HG03575 (cell line): ENCODE data around the gene CYB561.

Experiments used
- ATAC-seq: cut with Tn5 transposase; IDR thresholded peaks from one replicate; pipeline ENCODE4 v1.9.1; 2021; ENCODE audit not compliant: unreplicated experiment, insufficient number of reproducible peaks, low FRiP score; ENCODE audit errors: extremely low read depth

Gene CYB561

GRCh38 chr17:63437287-63438091 is 8.6 kb downstream of the CYB561 start:
- no peak for ATAC-seq

- ATAC-seq = no peak
Measured at GRCh38 chr17:63436523-63437110, 9.5 kb downstream of the CYB561 start.

- ATAC-seq = no peak
Measured at GRCh38 chr17:63435681-63436522, 10.2 kb downstream of the CYB561 start.

- ATAC-seq = no peak
Measured at GRCh38 chr17:63434951-63435571, 11.0 kb downstream of the CYB561 start.

- no peak for ATAC-seq
Measured at GRCh38 chr17:63433746-63434591, 12.1 kb downstream of the CYB561 start.

GRCh38 chr17:63431939-63432804 is 13.9 kb downstream of the CYB561 start:
- no peak for ATAC-seq

GRCh38 chr17:63431618-63431938 is 14.5 kb downstream of the CYB561 start:
- no peak for ATAC-seq

- no peak for ATAC-seq
Measured at GRCh38 chr17:63430223-63430622, 15.9 kb downstream of the CYB561 start.

- no peak for ATAC-seq
Measured at GRCh38 chr17:63429766-63430165, 16.3 kb downstream of the CYB561 start.

GRCh38 chr17:63426917-63427308 is 19.2 kb downstream of the CYB561 start:
- ATAC-seq = no peak

- ATAC-seq = no peak
Measured at GRCh38 chr17:63426041-63426916, 19.8 kb downstream of the CYB561 start.

GRCh38 chr17:63425483-63425882 is 20.6 kb downstream of the CYB561 start:
- ATAC-seq = no peak

GRCh38 chr17:63423963-63424362 is 22.1 kb downstream of the CYB561 start:
- ATAC-seq = no peak

- no peak for ATAC-seq
Measured at GRCh38 chr17:63423251-63423950, 22.7 kb downstream of the CYB561 start.

- no peak for ATAC-seq
Measured at GRCh38 chr17:63421681-63422645, 24.1 kb downstream of the CYB561 start.
